ENCODE results near the gene IQCN. TPM values are rescaled to one million over a fixed set of nuclear protein-coding genes. Genes with fewer than 3 reads are reported as not detected.
A peak's percentile ranks its signal among the peaks of the same experiment; 100 is the strongest.

The IQCN gene
- total and polyA plus RNA-seq, 2 of the 4 experiments (the other 2 are of a cell fraction), result 0.18 to 0.67 TPM

DNA sequence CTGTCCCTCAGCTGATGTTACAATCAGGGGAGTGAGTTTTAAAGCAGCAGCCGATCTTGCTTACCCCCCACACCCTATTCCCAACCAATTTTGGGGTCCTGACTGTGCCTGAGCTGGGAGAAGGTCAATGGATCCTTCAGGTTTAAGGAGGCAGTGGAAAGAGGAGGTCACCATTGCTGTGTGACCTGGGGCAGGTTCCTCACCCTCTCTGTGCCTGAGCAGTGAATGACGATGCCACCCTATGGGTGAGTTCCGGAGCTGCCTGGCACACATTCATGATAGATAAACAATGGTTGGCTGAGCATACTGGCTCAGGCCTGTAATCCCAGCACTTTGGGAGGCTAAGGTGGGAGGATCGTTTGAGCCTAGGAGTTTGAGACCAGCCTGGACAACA, 27.5 kb upstream of the IQCN start:
- WGBS, 2 experiments (ENCODE audit: extremely low coverage in 2 of 2, insufficient read length in 1 of 2), result 86% methylated on average over 2 of the region's 4 CpGs; no CpG with 5 or more reads in 1 of the 2 experiments
- in situ Hi-C loops (cut with MboI; ENCODE audit: low sequenced_read_pairs), result no loop called here

More for the DNA sequence above, 27.5 kb upstream of the IQCN start:
- Histone ChIP-seq H3K27me3 (ENCODE audit: control insufficient read depth, insufficient read depth, low read length) (no peaks in the 10 kb centered on the region), H3K4me3 (ENCODE audit: insufficient read depth, low read depth, low read length) (no peak overlapping the region), H3K56ac (ENCODE audit: extremely low read depth, insufficient read depth, low read length) (no peak overlapping the region), H2BK5ac (ENCODE audit: low read depth, low read length, poor library complexity, severe bottlenecking) (peak overlapping the region; percentile 12), H2BK20ac (ENCODE audit: low read depth, low read length) (peak overlapping the region; percentile 21), H3K79me1 (ENCODE audit: low read depth in 1 of 2, low read length in 2 of 2) (peaks cover 0 to 25% of the 10 kb centered on the region in 2 experiments; a peak in 2 of 4 replicates), H2AK5ac (ENCODE audit: low read depth, low read length) (peak overlapping the region; percentile 97), H2BK120ac (ENCODE audit: low read depth, low read length) (peak overlapping the region; percentile 52; the same call in 1 of the 2 replicates), H3K9me3 (ENCODE audit: control insufficient read depth, insufficient read depth, low read length) (no peaks in the 10 kb centered on the region), H3K18ac (ENCODE audit: low read depth, low read length) (no peak overlapping the region), H4K20me1 (ENCODE audit: insufficient read depth, low read length) (no peaks in the 10 kb centered on the region), H3K4me1 (ENCODE audit: control insufficient read depth, insufficient read depth, low read length) (peaks cover 27% of the 10 kb centered on the region), H3K36me3 (ENCODE audit: control insufficient read depth, insufficient read depth, low read length) (no peaks in the 10 kb centered on the region; the same call in 1 of the 2 replicates), H3K9me1 (ENCODE audit: insufficient read depth, low read length) (peaks cover 20% of the 10 kb centered on the region; the same call in 1 of the 2 replicates), H3K9ac (ENCODE audit: low read depth, low read length) (no peak overlapping the region), H2AFZ (replicated peaks; ENCODE audit: low read length, poor library complexity) (peak overlapping the region; percentile 41), H4K8ac (ENCODE audit: low read depth in 2 of 2, low read length in 2 of 2) (peak overlapping the region in 1 of 2 experiments; percentile 89; a peak in 2 of 4 replicates), H3K14ac (replicated peaks; ENCODE audit: low read depth, low read length) (0 out of 2 replicates have a peak overlapping the region, but pooled peaks have one; percentile 3), H2AK9ac (replicated peaks; ENCODE audit: low read depth, low read length, poor library complexity) (peak overlapping the region; percentile 81), H3K23ac (ENCODE audit: low read depth, low read length) (no peak overlapping the region), H3K4me2 (ENCODE audit: low read depth, low read length) (no peak overlapping the region), H4K5ac (ENCODE audit: low read depth, low read length) (no peak overlapping the region), H3K4ac (ENCODE audit: low read depth, low read length) (peak overlapping the region; percentile 79), H4K91ac (ENCODE audit: insufficient read depth, low read depth, low read length) (peak overlapping the region; percentile 63; the same call in 1 of the 2 replicates), H2BK15ac (ENCODE audit: low read depth, low read length) (peak overlapping the region; percentile 95), H3K27ac (ENCODE audit: insufficient read depth, low read length) (no peak overlapping the region)
- intact Hi-C loops (cut with micrococcal nuclease), result no loop called here
- ChIA-PET CTCF (interaction anchor here (1.3 kb wide), 1 partner anchor 21 kb away, joined by 5 read pairs; no protein-coding TSS in a partner anchor), POLR2A (ENCODE audit: unreplicated experiment) (no interaction called here)
- ATAC-seq (ENCODE audit: low read depth) (no peak), DNase-seq (no peak)
- BruUV-seq (replicated peaks), result no TSS peak
- TF ChIP-seq RCOR1 (IDR thresholded peaks at IDR 0.05; ENCODE audit: insufficient replicate concordance, low read length) (no peak), RFX5 (IDR thresholded peaks at IDR 0.05; ENCODE audit: low read depth, low read length) (no peak)
- dilution Hi-C loops (cut with HindIII; ENCODE audit: low sequenced_read_pairs, unreplicated experiment), result no loop called here

Measured in IMR-90 (cell line).